Superior temporal gyrus (tissue), 1 donor: Measurements from ENCODE around the gene PFN1.

Experiments used
- DNase-seq: peaks from one replicate; pipeline ENCODE4 v3.0.0-alpha.2; 2016; ENCODE audit errors: extremely low spot score

The PFN1 gene

DNA sequence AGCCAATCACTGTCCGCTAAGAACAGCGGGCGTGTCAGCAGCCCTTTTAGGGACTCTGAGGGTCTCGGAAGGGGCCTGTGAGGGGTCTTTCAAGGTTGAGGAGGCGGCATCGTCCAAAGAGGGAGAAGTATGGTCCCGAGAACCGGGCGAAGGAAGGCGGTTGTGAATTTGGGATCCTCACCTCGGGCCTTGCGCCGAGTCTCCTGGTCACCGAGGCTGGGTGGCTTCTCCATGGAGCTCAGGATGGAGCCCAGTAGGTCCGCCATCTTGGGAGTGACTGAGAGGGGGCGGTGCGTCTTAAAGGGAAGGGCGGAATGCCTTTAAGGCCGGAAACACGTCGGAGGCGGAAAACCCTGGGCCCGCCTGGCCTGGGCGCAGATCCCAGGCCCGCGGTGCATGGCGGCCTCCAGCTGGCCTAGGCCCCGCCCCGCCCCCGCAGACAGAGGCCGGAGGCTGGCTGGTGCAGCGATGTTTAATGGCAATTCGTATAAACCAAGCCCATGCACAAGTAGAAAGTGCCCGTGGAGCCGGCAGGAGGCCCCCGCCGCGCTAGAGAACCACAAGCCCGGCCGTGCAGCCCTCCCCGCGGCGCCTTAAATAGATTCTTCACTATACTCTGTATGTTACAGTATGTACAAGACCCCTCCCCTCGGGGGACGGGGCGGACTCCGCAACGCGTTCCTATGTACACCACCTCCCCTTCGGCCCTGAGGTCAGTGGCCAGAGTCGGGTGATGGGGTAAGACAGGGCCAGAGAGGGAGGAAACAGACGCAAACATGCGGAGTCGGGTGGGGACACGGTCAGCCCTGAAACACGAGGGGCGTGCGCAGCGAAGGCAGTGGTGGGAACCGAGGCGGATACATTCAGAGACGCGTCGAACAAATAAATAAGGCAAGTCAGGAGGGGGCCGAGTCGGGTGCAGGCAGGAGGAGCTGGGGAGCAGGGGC is 19.5 kb upstream of the PFN1 start, which contains the start of gene SPAG7:
Gene SPAG7 (minus strand): TSS at position 279 of the 947 bp plus-strand sequence. CDS start 13 bp downstream, at position 266.
- peak; percentile 99 for DNase-seq

DNA sequence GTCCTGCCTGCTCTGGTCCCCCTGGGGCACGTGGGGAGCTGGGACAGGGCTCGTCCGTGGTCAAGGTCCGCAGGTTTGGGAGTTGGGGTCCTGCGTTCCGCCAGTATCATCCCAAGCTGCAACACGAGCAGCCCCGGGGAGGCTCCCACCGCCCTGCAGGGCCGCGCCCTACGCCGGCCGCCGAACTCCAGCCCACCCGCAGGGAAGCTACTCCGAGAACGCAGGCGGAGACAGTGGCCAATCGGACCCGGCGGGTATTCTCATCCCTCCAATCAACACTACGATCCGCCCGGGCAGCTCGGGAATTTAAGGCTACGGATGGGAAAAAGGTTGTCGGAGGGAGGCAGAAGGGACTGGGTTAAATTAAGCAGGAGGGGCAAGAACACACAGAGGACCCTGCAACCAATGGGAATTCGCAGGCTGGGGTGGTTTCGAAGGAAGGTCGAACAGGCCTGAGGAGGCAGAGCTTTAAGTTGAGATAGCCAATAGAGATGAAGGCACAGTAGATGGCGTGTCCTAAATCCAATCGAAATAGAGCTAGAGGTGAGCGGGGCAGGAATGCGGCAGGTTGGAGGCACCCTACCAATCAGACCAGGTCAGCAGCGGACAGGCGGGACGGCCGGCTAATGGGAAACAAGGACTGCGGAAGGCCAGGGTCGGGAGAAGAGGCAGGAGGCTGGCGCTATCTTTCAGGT is 18.7 kb upstream of the PFN1 start:
- DNase-seq, result peak; percentile 99

DNA sequence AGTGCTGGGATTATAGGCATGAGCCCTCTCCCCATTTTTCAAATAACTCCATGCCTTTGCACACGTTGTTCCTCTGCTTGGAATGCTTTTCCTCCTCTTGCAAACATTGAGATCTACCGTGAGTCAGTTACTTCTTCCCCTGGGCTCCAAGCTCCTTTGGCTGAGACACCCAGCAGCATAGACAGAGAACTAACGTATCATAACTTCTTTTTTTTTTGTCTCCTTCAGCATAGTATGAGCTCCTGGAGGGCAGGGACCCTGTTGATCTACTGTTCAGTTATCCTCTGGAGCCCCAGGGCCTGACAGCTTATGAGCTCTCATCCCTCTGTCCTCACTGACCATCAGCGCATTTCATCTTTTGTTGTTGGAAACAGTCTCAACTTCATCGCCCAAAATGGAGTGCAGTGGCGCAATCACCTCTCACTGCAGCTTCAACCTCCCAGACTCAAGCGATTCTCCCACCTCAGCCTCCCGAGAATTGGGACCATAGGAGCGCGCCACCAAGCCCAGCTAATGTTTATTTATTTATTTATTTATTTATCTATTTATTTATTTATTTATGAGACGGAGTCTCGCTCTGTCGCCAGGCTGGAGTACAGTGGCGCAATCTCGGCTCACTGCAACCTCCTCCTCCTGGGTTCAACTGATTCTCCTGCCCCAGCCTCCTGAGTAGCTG is 17.1 kb upstream of the PFN1 start:
- no peak for DNase-seq

DNA sequence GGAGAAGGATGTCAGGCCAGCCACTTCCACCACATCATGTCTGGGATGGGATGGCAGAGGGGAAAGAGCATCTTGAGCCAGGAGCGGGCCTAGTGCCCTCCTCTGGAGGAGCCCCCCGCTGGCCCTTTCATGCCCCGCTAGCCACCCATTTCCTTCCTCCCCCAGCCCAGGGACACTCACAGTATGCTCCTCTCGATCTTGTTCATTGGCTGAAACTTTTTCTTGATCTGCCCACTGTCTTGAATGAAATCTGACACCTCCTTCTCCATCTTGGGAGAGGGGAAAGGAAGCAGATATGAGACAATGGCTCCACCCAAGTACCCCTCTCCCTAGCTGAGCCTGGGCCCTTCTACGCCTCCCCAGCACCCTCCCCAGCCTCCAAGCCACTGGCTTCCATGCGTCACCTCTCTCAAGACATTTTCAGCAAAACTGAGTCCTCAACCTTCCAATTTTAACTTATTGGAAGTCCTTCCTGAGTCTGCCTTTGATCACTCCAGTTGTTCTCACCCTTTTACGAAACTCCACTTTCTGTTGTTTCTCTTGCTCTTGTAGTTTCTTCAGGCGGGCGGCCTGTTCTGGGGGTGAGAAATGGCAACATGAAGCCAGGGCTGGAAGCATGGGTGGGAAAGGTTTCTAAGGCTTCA is 12.1 kb upstream of the PFN1 start:
- DNase-seq, result no peak

DNA sequence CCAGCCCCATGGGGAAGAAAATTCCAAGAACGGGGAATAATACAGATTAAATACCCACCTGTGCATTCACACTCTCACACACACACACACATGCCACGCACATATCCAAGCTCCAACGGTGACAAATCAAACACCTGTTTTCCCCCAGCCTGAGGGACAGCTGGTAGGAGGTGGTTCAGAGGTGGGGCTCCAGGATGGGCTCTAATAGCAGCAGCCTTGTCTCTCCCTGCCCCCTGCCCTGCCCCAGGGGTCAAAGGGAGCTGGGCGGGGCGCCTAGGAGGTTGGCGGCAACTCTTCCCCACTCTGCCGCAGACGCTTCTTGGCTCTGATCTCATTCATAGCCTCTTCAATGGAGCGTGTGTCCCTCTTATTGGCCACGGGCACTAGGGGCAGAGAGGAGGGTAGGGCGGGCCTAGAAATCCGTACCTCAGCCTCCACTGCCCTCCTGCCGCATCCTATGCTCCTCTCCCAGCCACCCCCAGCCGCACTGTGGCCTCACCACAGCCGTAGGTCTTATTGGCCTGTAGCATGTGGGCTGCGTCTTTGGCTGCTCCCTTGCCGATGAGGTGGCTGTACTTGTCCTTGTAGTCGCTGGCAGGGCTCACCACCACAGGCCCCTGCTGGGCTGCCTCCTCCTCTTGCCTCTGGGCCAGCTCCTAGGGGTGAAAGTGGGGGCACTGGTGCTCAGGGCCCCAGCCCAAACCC is 11.1 kb upstream of the PFN1 start:
- no peak for DNase-seq

DNA sequence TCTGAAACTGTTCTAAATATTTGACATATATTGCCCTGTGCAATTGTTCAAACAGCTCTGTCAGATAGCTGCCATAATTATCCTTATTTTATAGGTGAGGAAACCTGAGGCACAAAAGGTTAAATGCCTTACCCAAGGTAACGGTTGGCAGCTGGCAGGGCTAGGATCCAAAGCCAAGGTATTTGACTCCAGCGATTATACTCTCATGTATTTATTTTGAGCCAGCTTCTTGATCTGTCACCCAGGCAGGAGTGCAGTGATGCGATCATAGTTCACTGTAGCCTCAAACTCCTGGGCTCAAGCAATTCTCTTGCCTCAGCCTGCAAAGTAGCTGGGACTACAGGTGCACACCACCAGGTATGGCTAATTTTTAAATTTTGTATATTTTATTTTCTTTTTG is 9.8 kb upstream of the PFN1 start:
- DNase-seq, result no peak

DNA sequence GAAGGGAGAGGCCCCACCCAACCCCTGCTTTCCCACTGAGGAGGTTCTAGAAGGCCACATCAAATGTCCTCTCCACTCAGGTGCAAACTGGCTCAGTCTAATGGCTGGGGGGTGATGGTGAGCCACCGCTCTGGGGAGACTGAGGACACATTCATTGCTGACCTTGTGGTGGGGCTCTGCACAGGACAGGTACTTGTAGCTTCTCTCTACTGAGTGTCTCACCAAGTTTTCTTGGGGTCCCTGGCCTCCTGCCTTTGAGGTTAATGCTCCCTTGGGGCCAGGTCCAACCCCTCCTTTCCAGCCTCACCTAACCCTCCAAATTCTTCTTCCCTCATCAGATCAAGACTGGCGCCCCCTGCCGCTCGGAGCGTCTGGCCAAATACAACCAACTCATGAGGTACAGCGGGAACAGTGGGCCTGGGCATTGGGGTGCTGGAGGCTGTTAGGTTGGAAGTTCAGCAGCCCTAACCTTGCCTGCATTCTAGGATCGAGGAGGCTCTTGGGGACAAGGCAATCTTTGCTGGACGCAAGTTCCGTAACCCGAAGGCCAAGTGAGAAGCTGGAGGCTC is 8.2 kb upstream of the PFN1 start:
- DNase-seq, result no peak

DNA sequence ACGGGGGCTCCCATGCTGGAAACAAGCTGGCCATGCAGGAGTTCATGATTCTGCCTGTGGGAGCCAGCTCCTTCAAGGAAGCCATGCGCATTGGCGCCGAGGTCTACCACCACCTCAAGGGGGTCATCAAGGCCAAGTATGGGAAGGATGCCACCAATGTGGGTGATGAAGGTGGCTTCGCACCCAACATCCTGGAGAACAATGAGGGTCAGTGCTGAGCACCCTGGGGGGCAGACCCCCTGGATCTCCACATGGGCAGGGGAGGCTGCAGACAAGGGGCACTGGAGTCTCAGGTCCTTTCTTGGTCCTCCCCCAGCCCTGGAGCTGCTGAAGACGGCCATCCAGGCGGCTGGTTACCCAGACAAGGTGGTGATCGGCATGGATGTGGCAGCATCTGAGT is 6.8 kb upstream of the PFN1 start:
- DNase-seq, result no peak

DNA sequence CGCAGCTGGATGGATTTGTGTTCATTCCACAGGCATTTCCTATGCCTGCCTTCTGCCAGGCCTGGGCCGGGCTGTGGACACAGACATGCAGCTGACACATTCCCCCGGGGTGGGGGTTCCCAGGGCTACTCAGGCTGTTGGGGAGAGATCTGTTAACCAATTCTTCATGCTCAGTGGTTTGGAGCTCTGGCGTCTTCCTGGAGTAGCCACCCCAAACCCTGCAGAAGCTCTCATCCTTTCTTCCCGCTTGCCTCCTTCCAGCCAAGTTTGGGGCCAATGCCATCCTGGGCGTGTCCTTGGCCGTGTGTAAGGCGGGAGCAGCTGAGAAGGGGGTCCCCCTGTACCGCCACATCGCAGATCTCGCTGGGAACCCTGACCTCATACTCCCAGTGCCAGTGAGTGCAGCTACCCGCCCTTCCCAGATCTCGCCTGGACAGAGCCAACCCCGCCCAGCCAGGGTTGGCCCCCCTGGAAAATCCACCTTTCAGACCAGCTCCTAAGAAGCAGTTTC is 5.2 kb upstream of the PFN1 start:
- DNase-seq, result no peak

DNA sequence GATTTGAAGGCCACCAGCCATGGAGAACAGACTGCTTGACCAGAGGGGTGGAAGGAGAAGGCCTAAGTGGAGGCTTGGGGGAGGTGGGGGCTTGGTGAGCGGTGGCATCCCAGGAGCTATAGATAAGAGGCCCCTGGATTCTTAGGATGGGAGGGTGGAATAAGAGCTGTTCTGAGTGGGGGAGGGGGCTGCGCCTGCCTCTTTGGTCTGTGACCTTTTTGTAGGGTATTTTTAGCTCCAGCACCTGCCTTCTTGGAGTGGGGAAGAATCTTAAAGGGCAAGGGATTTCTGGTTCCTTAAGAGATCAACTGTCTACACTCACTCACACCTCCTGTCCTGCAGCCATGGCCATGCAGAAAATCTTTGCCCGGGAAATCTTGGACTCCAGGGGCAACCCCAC is 3.2 kb upstream of the PFN1 start:
- DNase-seq, result no peak

DNA sequence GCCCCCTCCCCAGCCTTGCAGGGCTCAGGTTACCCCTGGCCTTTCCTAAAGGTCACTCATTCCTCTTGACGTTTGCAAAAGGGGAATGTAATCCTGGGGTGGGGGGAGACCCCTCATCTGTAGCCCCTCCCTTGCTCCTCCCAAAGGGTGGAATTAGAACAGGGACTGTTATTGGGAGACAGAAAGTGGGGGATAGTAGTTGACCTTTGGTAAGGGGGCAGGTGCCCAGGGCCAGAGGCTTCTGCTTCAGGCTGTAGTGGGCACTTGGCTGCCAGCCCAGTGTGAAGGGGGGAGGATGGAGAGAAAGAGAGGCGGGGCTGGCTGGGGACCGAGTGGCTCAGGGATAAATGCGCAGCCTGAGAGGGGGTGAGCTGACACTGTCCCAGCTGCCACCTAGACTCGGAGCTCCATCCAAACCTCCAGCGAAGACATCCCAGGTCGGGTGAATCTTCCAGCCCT is 2.4 kb upstream of the PFN1 start, which contains the start of gene ENO3:
Gene ENO3 (plus strand): TSS at position 374 of the 459 bp plus-strand sequence. CDS start 711 bp downstream, outside the sequence.
- no peak for DNase-seq

DNA sequence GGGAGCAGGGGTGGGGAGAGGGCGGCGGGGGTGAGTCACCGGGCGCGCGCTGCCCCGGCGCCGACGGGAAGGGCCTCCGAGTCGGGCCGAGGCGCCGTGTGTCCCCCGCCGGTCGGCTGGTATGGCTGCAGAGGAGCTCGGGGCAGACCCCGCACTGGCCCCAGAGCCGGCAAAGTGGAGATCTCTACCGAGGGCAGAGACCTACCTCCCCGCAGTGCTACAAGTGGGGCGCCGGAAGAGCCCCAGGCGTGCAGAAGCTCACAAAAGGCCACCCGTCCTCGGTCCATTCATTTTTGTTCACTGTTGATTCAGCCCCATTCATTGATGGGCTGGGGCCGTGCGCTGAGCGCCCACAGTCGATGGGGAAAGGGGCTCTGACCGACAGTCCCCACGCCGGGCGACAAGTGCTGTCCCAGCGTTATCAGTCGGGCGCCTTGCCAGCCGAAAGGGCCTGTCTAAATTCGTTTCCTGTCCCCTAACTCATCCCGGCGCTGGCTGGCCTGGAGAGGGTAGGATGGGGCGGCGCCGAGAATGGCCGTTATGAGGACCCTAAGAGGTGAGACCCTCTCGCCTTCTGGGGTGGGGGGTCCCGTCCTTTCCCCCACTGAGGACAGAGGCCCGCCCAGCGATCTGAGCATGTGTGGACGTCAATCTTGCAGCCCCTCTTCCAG is 1.9 kb upstream of the PFN1 start:
- DNase-seq, result no peak

DNA sequence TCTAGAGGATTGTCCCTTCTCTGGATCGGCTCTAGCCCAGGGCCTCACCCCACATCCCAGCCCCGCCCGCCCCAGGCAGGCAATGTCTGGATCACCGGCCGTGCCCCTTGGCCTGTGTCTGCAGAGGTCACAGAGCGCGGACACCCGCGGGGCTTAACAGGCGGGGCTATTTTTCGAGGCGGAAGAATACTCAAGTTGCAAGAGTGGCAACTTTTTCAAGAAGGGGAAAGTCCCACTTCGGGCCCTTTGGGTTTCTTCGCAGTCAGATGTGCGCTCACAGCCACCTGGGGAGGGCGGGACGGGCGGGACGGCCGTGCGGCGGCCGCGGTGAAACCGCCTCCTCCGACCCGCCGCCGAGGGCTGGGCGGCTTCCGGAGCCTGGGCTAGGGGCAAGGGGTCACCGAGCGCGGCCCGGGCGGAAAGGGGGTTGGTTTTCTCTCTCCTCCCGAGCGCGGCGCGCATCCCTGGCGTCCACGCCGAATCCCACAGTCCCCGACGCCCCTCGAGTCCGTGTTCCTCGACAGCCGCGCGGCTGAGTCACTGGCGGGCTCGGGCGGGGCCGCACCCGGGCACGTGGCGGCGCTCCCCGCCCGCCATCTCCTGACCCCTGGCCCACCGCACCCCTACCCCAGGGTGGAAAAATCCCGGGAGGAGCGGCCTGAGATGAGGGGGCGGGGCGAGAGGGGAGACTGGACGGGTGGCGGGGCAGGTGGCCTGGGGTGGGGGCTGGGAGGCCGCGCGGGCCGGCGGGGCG is 1.2 kb upstream of the PFN1 start:
- no peak for DNase-seq

DNA sequence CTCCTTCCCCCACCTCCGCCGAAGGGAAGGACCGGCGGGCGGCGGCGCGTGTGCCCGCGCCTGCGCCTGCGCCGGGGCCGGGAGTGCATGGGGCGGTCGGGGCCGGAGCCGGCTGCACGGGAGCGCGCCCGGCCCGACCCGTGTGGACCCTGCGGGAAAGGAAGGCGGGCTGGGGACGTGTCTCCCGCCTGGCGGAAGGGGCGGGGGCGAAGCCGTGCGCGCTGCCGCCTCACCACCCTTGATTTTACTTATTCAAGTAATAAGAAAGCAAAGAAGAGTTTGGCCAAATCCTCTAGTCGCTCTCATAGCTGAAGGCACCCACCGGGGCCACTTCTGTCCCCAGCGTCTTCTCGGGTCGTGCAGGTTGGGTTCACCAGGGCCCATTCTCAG is 596 bp upstream of the PFN1 start:
- DNase-seq, result peak; percentile 83

DNA sequence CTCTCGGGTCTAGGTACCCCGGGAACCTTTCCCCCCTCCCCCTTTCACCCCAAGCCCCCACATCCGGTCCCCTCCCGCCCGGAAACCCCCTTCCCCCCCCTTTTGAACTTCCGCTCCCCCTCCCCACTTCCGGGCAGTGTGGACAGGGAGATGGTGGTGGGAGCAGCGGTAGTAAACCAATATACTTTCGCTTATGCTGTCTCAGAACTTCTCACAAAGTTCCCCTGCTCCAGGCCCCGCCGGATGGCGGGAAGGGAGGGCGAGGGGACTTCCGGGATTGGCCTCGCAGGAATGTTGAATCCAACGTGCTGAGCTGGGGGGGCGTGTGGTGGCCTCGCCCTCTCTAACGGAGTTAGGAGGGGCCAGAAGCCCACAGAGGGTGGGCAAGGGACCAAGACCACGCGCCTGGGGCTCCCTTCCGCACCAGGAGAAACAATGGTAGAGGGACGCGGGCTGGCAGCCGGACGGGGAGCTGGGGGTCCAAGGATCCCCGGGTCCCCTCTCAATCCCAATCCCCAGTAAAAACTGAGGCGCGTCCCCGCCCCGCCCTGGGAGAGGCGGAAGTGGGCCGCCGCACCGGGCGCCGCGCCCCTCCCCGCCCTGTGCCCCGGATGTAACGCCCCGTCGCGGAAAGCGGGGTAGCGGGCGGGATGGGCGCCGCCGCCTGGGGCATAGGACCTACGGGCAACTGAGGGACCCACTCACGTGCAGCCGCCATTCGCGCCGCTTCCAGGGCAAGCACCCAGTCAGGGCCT is 742 bp downstream of the PFN1 start:
- DNase-seq, result no peak

DNA sequence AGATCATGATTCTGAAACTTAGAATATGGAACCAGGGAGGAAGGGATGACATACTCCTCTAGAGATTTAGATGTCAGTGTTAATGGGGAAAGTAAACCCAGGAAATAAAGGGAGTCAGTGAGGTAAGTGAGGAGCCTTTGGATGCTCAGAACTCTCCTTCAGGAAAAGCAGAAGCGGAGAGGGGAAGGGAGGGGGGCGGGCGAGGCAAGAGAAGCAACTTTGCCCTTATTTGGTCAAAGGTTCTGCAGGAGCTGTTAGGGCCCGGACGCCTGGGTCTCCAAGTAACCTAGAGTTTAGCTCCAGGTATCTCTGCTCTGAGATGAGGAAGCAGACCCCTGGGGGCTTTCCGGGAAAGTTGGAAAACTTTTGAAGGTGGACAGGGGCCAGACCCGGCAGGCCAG is 1.3 kb downstream of the PFN1 start:
- no peak for DNase-seq

DNA sequence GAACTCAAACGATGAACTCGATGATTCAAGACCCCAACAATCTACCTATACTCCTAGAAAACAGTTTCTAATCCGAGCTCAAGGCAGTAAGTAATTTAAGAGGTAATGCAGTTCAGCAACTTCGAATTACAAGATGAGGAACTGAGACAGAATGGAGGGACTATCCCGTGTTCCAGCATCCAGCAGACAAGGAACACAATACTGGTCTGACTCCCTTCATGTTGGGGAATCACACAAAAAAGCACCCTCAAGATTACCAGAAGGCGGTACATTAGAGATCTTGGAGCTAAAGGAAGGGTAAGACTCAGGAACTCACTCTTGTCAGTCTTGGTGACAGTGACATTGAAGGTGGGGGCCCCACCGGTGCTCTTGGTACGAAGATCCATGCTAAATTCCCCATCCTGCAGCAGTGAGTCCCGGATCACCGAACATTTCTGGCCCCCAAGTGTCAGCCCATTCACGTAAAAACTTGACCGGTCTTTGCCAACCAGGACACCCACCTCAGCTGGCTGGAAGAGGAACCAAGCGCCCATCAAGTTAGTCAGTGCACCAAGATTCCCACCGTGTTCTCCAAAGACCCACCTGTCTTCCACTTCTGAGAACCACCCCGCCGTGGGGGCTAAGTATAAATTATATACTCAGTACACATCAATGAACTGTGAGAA is 1.9 kb downstream of the PFN1 start:
- DNase-seq, result no peak

DNA sequence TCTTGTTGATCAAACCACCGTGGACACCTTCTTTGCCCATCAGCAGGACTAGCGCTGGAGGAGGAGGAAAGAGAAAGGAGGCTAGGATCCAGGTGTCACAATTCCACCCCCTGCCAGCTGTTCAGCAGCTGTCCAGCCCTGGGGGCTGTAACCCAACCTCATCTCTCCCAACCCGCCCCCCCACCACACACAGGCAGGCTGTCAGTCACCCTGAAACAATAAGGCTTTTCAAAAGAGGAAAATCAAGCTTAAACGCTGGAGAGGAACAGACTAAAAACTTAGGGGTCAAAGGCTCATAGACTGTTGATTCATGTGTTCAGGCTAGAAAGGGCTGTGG is 2.4 kb downstream of the PFN1 start:
- DNase-seq, result no peak
